ENCODE data around the gene INVS.

INVS gene

GRCh38 chr9:100167915-100168654, 69.0 kb downstream of the INVS start:
- Histone ChIP-seq H3K27ac (ENCODE audit: low read depth, low read length) (no peak overlapping the region), H3K4me1 (ENCODE audit: insufficient read depth, low read length) (no peaks in the 10 kb centered on the region), H3K27me3 (ENCODE audit: control insufficient read depth in 1 of 2, insufficient read depth in 2 of 2, low read length in 2 of 2) (no peaks in the 10 kb centered on the region), H3K4me3 (ENCODE audit: low read depth in 1 of 2, low read length in 2 of 2) (no peak overlapping the region), H3K36me3 (ENCODE audit: insufficient read depth, low read length) (peaks cover 2% of the 10 kb centered on the region), H3K9ac (ENCODE audit: low read length) (no peak overlapping the region), H3K9me3 (ENCODE audit: low read length) (peaks cover 3% of the 10 kb centered on the region)

- H3K9ac ChIP-seq (ENCODE audit: low read length): no peak overlapping the region
- peaks cover 10% of the 10 kb centered on the region for H3K36me3 ChIP-seq (ENCODE audit: insufficient read depth, low read length)
- H3K4me3 ChIP-seq (ENCODE audit: low read depth in 1 of 2, low read length in 2 of 2): no peak overlapping the region
- H3K27me3 ChIP-seq (ENCODE audit: control insufficient read depth in 1 of 2, insufficient read depth in 2 of 2, low read length in 2 of 2): no peaks in the 10 kb centered on the region
- H3K27ac ChIP-seq (ENCODE audit: low read depth, low read length): no peak overlapping the region
- peaks cover 3% of the 10 kb centered on the region for H3K9me3 ChIP-seq (ENCODE audit: low read length)
- no peaks in the 10 kb centered on the region for H3K4me1 ChIP-seq (ENCODE audit: insufficient read depth, low read length)
These were observed 71.0 kb downstream of the INVS start for GRCh38 chr9:100170085-100170484.

GRCh38 chr9:100170556-100170955, 71.5 kb downstream of the INVS start:
- H3K9ac ChIP-seq (ENCODE audit: low read length): no peak overlapping the region
- H3K27me3 ChIP-seq (ENCODE audit: control insufficient read depth in 1 of 2, insufficient read depth in 2 of 2, low read length in 2 of 2): no peaks in the 10 kb centered on the region
- H3K4me1 ChIP-seq (ENCODE audit: insufficient read depth, low read length): no peaks in the 10 kb centered on the region
- H3K4me3 ChIP-seq (ENCODE audit: low read depth in 1 of 2, low read length in 2 of 2): no peak overlapping the region
- H3K36me3 ChIP-seq (ENCODE audit: insufficient read depth, low read length): peaks cover 11% of the 10 kb centered on the region
- H3K9me3 ChIP-seq (ENCODE audit: low read length): peaks cover 3% of the 10 kb centered on the region
- no peak overlapping the region for H3K27ac ChIP-seq (ENCODE audit: low read depth, low read length)

GRCh38 chr9:100186356-100186755, 87.3 kb downstream of the INVS start:
- Histone ChIP-seq H3K27me3 (ENCODE audit: control insufficient read depth in 1 of 2, insufficient read depth in 2 of 2, low read length in 2 of 2) (no peaks in the 10 kb centered on the region), H3K4me3 (ENCODE audit: low read depth in 1 of 2, low read length in 2 of 2) (no peak overlapping the region), H3K9ac (ENCODE audit: low read length) (no peak overlapping the region), H3K36me3 (ENCODE audit: insufficient read depth, low read length) (no peaks in the 10 kb centered on the region), H3K4me1 (ENCODE audit: insufficient read depth, low read length) (no peaks in the 10 kb centered on the region), H3K27ac (ENCODE audit: low read depth, low read length) (no peak overlapping the region), H3K9me3 (ENCODE audit: low read length) (no peaks in the 10 kb centered on the region)

- Histone ChIP-seq H3K36me3 (ENCODE audit: insufficient read depth, low read length) (no peaks in the 10 kb centered on the region), H3K27me3 (ENCODE audit: control insufficient read depth in 1 of 2, insufficient read depth in 2 of 2, low read length in 2 of 2) (no peaks in the 10 kb centered on the region), H3K4me3 (ENCODE audit: low read depth in 1 of 2, low read length in 2 of 2) (no peak overlapping the region), H3K9me3 (ENCODE audit: low read length) (no peaks in the 10 kb centered on the region), H3K4me1 (ENCODE audit: insufficient read depth, low read length) (no peaks in the 10 kb centered on the region), H3K27ac (ENCODE audit: low read depth, low read length) (no peak overlapping the region), H3K9ac (ENCODE audit: low read length) (no peak overlapping the region)
These were observed 91.3 kb downstream of the INVS start for GRCh38 chr9:100190339-100190738.

GRCh38 chr9:100191264-100191663, 92.2 kb downstream of the INVS start:
- H3K4me1 ChIP-seq (ENCODE audit: insufficient read depth, low read length): no peaks in the 10 kb centered on the region
- H3K36me3 ChIP-seq (ENCODE audit: insufficient read depth, low read length): no peaks in the 10 kb centered on the region
- H3K27me3 ChIP-seq (ENCODE audit: control insufficient read depth in 1 of 2, insufficient read depth in 2 of 2, low read length in 2 of 2): no peaks in the 10 kb centered on the region
- no peak overlapping the region for H3K27ac ChIP-seq (ENCODE audit: low read depth, low read length)
- H3K4me3 ChIP-seq (ENCODE audit: low read depth in 1 of 2, low read length in 2 of 2): no peak overlapping the region
- no peak overlapping the region for H3K9ac ChIP-seq (ENCODE audit: low read length)
- H3K9me3 ChIP-seq (ENCODE audit: low read length): no peaks in the 10 kb centered on the region

- Histone ChIP-seq H3K4me3 (ENCODE audit: low read depth in 1 of 2, low read length in 2 of 2) (no peak overlapping the region), H3K27me3 (ENCODE audit: control insufficient read depth in 1 of 2, insufficient read depth in 2 of 2, low read length in 2 of 2) (no peaks in the 10 kb centered on the region), H3K4me1 (ENCODE audit: insufficient read depth, low read length) (no peaks in the 10 kb centered on the region)
These were observed 94.0 kb downstream of the INVS start for GRCh38 chr9:100193078-100193477.

GRCh38 chr9:100196215-100196614, 97.2 kb downstream of the INVS start:
- H3K27ac ChIP-seq (ENCODE audit: low read depth, low read length): no peak overlapping the region
- no peak overlapping the region for H3K9ac ChIP-seq (ENCODE audit: low read length)
- H3K9me3 ChIP-seq (ENCODE audit: low read length): no peaks in the 10 kb centered on the region
- H3K4me1 ChIP-seq (ENCODE audit: insufficient read depth, low read length): no peaks in the 10 kb centered on the region
- H3K4me3 ChIP-seq (ENCODE audit: low read depth in 1 of 2, low read length in 2 of 2): no peak overlapping the region
- H3K27me3 ChIP-seq (ENCODE audit: control insufficient read depth in 1 of 2, insufficient read depth in 2 of 2, low read length in 2 of 2): no peaks in the 10 kb centered on the region
- H3K36me3 ChIP-seq (ENCODE audit: insufficient read depth, low read length): no peaks in the 10 kb centered on the region

More at GRCh38 chr9:100193078-100193477, 94.0 kb downstream of the INVS start:
- Histone ChIP-seq H3K9ac (ENCODE audit: low read length) (no peak overlapping the region), H3K27ac (ENCODE audit: low read depth, low read length) (no peak overlapping the region), H3K36me3 (ENCODE audit: insufficient read depth, low read length) (no peaks in the 10 kb centered on the region), H3K9me3 (ENCODE audit: low read length) (no peaks in the 10 kb centered on the region)

- no peaks in the 10 kb centered on the region for H3K36me3 ChIP-seq (ENCODE audit: insufficient read depth, low read length)
- no peak overlapping the region for H3K4me3 ChIP-seq (ENCODE audit: low read depth in 1 of 2, low read length in 2 of 2)
- no peaks in the 10 kb centered on the region for H3K9me3 ChIP-seq (ENCODE audit: low read length)
- no peaks in the 10 kb centered on the region for H3K27me3 ChIP-seq (ENCODE audit: control insufficient read depth in 1 of 2, insufficient read depth in 2 of 2, low read length in 2 of 2)
- H3K4me1 ChIP-seq (ENCODE audit: insufficient read depth, low read length): no peaks in the 10 kb centered on the region
- H3K9ac ChIP-seq (ENCODE audit: low read length): no peak overlapping the region
- no peak overlapping the region for H3K27ac ChIP-seq (ENCODE audit: low read depth, low read length)
These were observed 97.8 kb downstream of the INVS start for GRCh38 chr9:100196828-100197227.

- H3K9ac ChIP-seq (ENCODE audit: low read length): no peak overlapping the region
- no peaks in the 10 kb centered on the region for H3K4me1 ChIP-seq (ENCODE audit: insufficient read depth, low read length)
- no peaks in the 10 kb centered on the region for H3K9me3 ChIP-seq (ENCODE audit: low read length)
- no peak overlapping the region for H3K27ac ChIP-seq (ENCODE audit: low read depth, low read length)
- H3K27me3 ChIP-seq (ENCODE audit: control insufficient read depth in 1 of 2, insufficient read depth in 2 of 2, low read length in 2 of 2): no peaks in the 10 kb centered on the region
- no peak overlapping the region for H3K4me3 ChIP-seq (ENCODE audit: low read depth in 1 of 2, low read length in 2 of 2)
- H3K36me3 ChIP-seq (ENCODE audit: insufficient read depth, low read length): no peaks in the 10 kb centered on the region
These were observed 98.5 kb downstream of the INVS start for GRCh38 chr9:100197553-100197952.

GRCh38 chr9:100202806-100203205, 103.8 kb downstream of the INVS start:
- Histone ChIP-seq H3K4me3 (ENCODE audit: low read depth in 1 of 2, low read length in 2 of 2) (no peak overlapping the region), H3K9ac (ENCODE audit: low read length) (no peak overlapping the region), H3K4me1 (ENCODE audit: insufficient read depth, low read length) (no peaks in the 10 kb centered on the region), H3K27ac (ENCODE audit: low read depth, low read length) (no peak overlapping the region), H3K9me3 (ENCODE audit: low read length) (no peaks in the 10 kb centered on the region), H3K27me3 (ENCODE audit: control insufficient read depth in 1 of 2, insufficient read depth in 2 of 2, low read length in 2 of 2) (no peaks in the 10 kb centered on the region), H3K36me3 (ENCODE audit: insufficient read depth, low read length) (no peaks in the 10 kb centered on the region)

- H3K9ac ChIP-seq (ENCODE audit: low read length): no peak overlapping the region
- H3K4me3 ChIP-seq (ENCODE audit: low read depth in 1 of 2, low read length in 2 of 2): no peak overlapping the region
- H3K9me3 ChIP-seq (ENCODE audit: low read length): no peaks in the 10 kb centered on the region
- no peaks in the 10 kb centered on the region for H3K36me3 ChIP-seq (ENCODE audit: insufficient read depth, low read length)
- no peak overlapping the region for H3K27ac ChIP-seq (ENCODE audit: low read depth, low read length)
- no peaks in the 10 kb centered on the region for H3K4me1 ChIP-seq (ENCODE audit: insufficient read depth, low read length)
- no peaks in the 10 kb centered on the region for H3K27me3 ChIP-seq (ENCODE audit: control insufficient read depth in 1 of 2, insufficient read depth in 2 of 2, low read length in 2 of 2)
These were observed 105.8 kb downstream of the INVS start for GRCh38 chr9:100204796-100205195.
